ENCODE data around the gene ZNF689. TPM values are rescaled to one million over a fixed set of nuclear protein-coding genes. Genes with fewer than 3 reads are reported as not detected.

Gene ZNF689
- total and polyA plus RNA-seq, 2 donors (not counting 1 experiment from before 2014, with no cell fraction given), result 3.5 to 6.1 TPM

GRCh38 chr16:30604316-30604947 lies 5.8 kb downstream of the ZNF689 start:
- no peak overlapping the region for H2AFZ ChIP-seq (ENCODE audit: low read length)
- no peaks in the 10 kb centered on the region for H4K20me1 ChIP-seq (ENCODE audit: control insufficient read depth, extremely low read depth, insufficient read depth, low read length)
- TF ChIP-seq EZH2 (IDR thresholded peaks at IDR 0.05; ENCODE audit: low read length, missing control alignments), result no peak
- TF ChIP-seq, protein P1, sequence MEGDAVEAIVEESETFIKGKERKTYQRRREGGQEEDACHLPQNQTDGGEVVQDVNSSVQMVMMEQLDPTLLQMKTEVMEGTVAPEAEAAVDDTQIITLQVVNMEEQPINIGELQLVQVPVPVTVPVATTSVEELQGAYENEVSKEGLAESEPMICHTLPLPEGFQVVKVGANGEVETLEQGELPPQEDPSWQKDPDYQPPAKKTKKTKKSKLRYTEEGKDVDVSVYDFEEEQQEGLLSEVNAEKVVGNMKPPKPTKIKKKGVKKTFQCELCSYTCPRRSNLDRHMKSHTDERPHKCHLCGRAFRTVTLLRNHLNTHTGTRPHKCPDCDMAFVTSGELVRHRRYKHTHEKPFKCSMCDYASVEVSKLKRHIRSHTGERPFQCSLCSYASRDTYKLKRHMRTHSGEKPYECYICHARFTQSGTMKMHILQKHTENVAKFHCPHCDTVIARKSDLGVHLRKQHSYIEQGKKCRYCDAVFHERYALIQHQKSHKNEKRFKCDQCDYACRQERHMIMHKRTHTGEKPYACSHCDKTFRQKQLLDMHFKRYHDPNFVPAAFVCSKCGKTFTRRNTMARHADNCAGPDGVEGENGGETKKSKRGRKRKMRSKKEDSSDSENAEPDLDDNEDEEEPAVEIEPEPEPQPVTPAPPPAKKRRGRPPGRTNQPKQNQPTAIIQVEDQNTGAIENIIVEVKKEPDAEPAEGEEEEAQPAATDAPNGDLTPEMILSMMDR (conservative IDR thresholded peaks at IDR 0.05 in 1 of 2, IDR thresholded peaks at IDR 0.05 in 1 of 2; ENCODE audit: low read depth in 1 of 2, low read length in 2 of 2), result no peak
- H3K36me3 ChIP-seq (ENCODE audit: control insufficient read depth, insufficient read depth, low read length), result peaks cover 12% of the 10 kb centered on the region
- no peaks in the 10 kb centered on the region for H3K27me3 ChIP-seq (ENCODE audit: control insufficient read depth, insufficient read depth, low read length)
- H3K4me3 ChIP-seq (replicated peaks in 1 of 4; ENCODE audit: control extremely low read depth in 1 of 4, insufficient read depth in 1 of 4, low read depth in 3 of 4, low read length in 4 of 4), result no peak overlapping the region
- no peak overlapping the region for H3K4me2 ChIP-seq (ENCODE audit: extremely low read depth, insufficient read depth, low read length)
- no peaks in the 10 kb centered on the region for H3K9me3 ChIP-seq (ENCODE audit: control insufficient read depth, insufficient read depth, low read depth, low read length)
- no peak for DNase-seq (ENCODE audit: low read depth in 2 of 2)
- H3K79me2 ChIP-seq (ENCODE audit: control insufficient read depth, insufficient read depth, low read length), result no peaks in the 10 kb centered on the region
- H3K9ac ChIP-seq (ENCODE audit: insufficient read depth, low read length), result no peak overlapping the region
- no peak overlapping the region for H3K27ac ChIP-seq (ENCODE audit: insufficient read depth, low read length)
- H3K4me1 ChIP-seq (ENCODE audit: control insufficient read depth, extremely low read depth, insufficient read depth, low read length), result peaks cover 6% of the 10 kb centered on the region

- peaks cover 6% of the 10 kb centered on the region for H3K4me1 ChIP-seq (ENCODE audit: control insufficient read depth, extremely low read depth, insufficient read depth, low read length)
- TF ChIP-seq, protein P1 (conservative IDR thresholded peaks at IDR 0.05 in 1 of 2, IDR thresholded peaks at IDR 0.05 in 1 of 2; ENCODE audit: low read depth in 1 of 2, low read length in 2 of 2), result no peak
- TF ChIP-seq EZH2 (IDR thresholded peaks at IDR 0.05; ENCODE audit: low read length, missing control alignments), result no peak
- H3K4me3 ChIP-seq (replicated peaks in 1 of 4; ENCODE audit: control extremely low read depth in 1 of 4, insufficient read depth in 1 of 4, low read depth in 3 of 4, low read length in 4 of 4), result no peak overlapping the region
- H4K20me1 ChIP-seq (ENCODE audit: control insufficient read depth, extremely low read depth, insufficient read depth, low read length), result no peaks in the 10 kb centered on the region
- no peaks in the 10 kb centered on the region for H3K9me3 ChIP-seq (ENCODE audit: control insufficient read depth, insufficient read depth, low read depth, low read length)
- no peak overlapping the region for H3K9ac ChIP-seq (ENCODE audit: insufficient read depth, low read length)
- no peaks in the 10 kb centered on the region for H3K27me3 ChIP-seq (ENCODE audit: control insufficient read depth, insufficient read depth, low read length)
- peaks cover 12% of the 10 kb centered on the region for H3K36me3 ChIP-seq (ENCODE audit: control insufficient read depth, insufficient read depth, low read length)
- no peaks in the 10 kb centered on the region for H3K79me2 ChIP-seq (ENCODE audit: control insufficient read depth, insufficient read depth, low read length)
- no peak overlapping the region for H2AFZ ChIP-seq (ENCODE audit: low read length)
- no peak overlapping the region for H3K27ac ChIP-seq (ENCODE audit: insufficient read depth, low read length)
- H3K4me2 ChIP-seq (ENCODE audit: extremely low read depth, insufficient read depth, low read length), result no peak overlapping the region
- no peak for DNase-seq (ENCODE audit: low read depth in 2 of 2)
Observed at GRCh38 chr16:30603945-30604315, 6.3 kb downstream of the ZNF689 start.

GRCh38 chr16:30602616-30603277 lies 7.4 kb downstream of the ZNF689 start:
- Histone ChIP-seq H3K27ac (ENCODE audit: insufficient read depth, low read length) (peak overlapping the region; percentile 4), H3K4me1 (ENCODE audit: control insufficient read depth, extremely low read depth, insufficient read depth, low read length) (peaks cover 6% of the 10 kb centered on the region), H4K20me1 (ENCODE audit: control insufficient read depth, extremely low read depth, insufficient read depth, low read length) (no peaks in the 10 kb centered on the region), H3K9ac (ENCODE audit: insufficient read depth, low read length) (no peak overlapping the region), H3K9me3 (ENCODE audit: control insufficient read depth, insufficient read depth, low read depth, low read length) (no peaks in the 10 kb centered on the region), H3K36me3 (ENCODE audit: control insufficient read depth, insufficient read depth, low read length) (peaks cover 12% of the 10 kb centered on the region), H3K79me2 (ENCODE audit: control insufficient read depth, insufficient read depth, low read length) (no peaks in the 10 kb centered on the region), H3K4me2 (ENCODE audit: extremely low read depth, insufficient read depth, low read length) (no peak overlapping the region), H2AFZ (ENCODE audit: low read length) (no peak overlapping the region), H3K4me3 (replicated peaks in 1 of 4; ENCODE audit: control extremely low read depth in 1 of 4, insufficient read depth in 1 of 4, low read depth in 3 of 4, low read length in 4 of 4) (no peak overlapping the region), H3K27me3 (ENCODE audit: control insufficient read depth, insufficient read depth, low read length) (no peaks in the 10 kb centered on the region)
- no peak for TF ChIP-seq EZH2 (IDR thresholded peaks at IDR 0.05; ENCODE audit: low read length, missing control alignments)
- TF ChIP-seq, protein P1 (conservative IDR thresholded peaks at IDR 0.05 in 1 of 2, IDR thresholded peaks at IDR 0.05 in 1 of 2; ENCODE audit: low read depth in 1 of 2, low read length in 2 of 2), result no peak
- DNase-seq (ENCODE audit: low read depth in 2 of 2), result peak in 1 of 2 donors; percentile 57

Data from fibroblast of lung (primary cell).